Measurements from ENCODE around the gene TMEM179B.

GRCh38 chr11:62752177-62752785, 34.9 kb upstream of the TMEM179B start:
- TF ChIP-seq CTCF (IDR thresholded peaks at IDR 0.05), result no peak
- no peak for TF ChIP-seq POLR2A (IDR thresholded peaks at IDR 0.05)

All from right lobe of liver (tissue), 4 donors.